ENCODE measurements around the gene OXA1L. TPM values are rescaled to one million over a fixed set of nuclear protein-coding genes. Genes with fewer than 3 reads are reported as not detected.
"Not testable (repeated sequence)": the region's sequence is repeated elsewhere in the genome, so short reads cannot be mapped to it uniquely, and the experiment has no call there.

Gene OXA1L
- total RNA-seq, 1 experiment from 2014 or later, result 132 TPM

- DNase-seq (ENCODE audit: low spot score), result no peak
These were observed 2.5 kb downstream of the OXA1L start for GRCh38 chr14:22768947-22769346.

GRCh38 chr14:22769369-22769768 lies 2.9 kb downstream of the OXA1L start:
- no peak for DNase-seq (ENCODE audit: low spot score)

- DNase-seq (ENCODE audit: low spot score), result no peak
These were observed 4.1 kb downstream of the OXA1L start for GRCh38 chr14:22770481-22771187.

GRCh38 chr14:22772725-22773124 lies 6.2 kb downstream of the OXA1L start:
- DNase-seq (ENCODE audit: low spot score), result no peak

- DNase-seq (ENCODE audit: low spot score), result no peak
These were observed 6.9 kb downstream of the OXA1L start for GRCh38 chr14:22773162-22774010.

GRCh38 chr14:22774011-22774706 lies 7.7 kb downstream of the OXA1L start:
- no peak for DNase-seq (ENCODE audit: low spot score)

GRCh38 chr14:22776215-22776614 lies 9.7 kb downstream of the OXA1L start:
- DNase-seq (ENCODE audit: low spot score), result no peak

- DNase-seq (ENCODE audit: low spot score), result not testable (repeated sequence)
These were observed 10.4 kb downstream of the OXA1L start for GRCh38 chr14:22776849-22777248.

- DNase-seq (ENCODE audit: low spot score), result no peak
These were observed 11.6 kb downstream of the OXA1L start for GRCh38 chr14:22778084-22778483.

- DNase-seq (ENCODE audit: low spot score), result no peak
These were observed 13.7 kb downstream of the OXA1L start for GRCh38 chr14:22780105-22780679.

- DNase-seq (ENCODE audit: low spot score), result no peak
These were observed 14.4 kb downstream of the OXA1L start for GRCh38 chr14:22780941-22781300.

- peak; percentile 32 for DNase-seq (ENCODE audit: low spot score)
These were observed 15.0 kb downstream of the OXA1L start for GRCh38 chr14:22781301-22781991.

- DNase-seq (ENCODE audit: low spot score), result no peak
These were observed 20.2 kb downstream of the OXA1L start for GRCh38 chr14:22786685-22787084.

GRCh38 chr14:22791301-22791700 lies 24.8 kb downstream of the OXA1L start:
- DNase-seq (ENCODE audit: low spot score), result peak; percentile 69

- DNase-seq (ENCODE audit: low spot score), result no peak
These were observed 25.7 kb downstream of the OXA1L start for GRCh38 chr14:22792158-22792557.

- not testable (repeated sequence) for DNase-seq (ENCODE audit: low spot score)
These were observed 27.1 kb downstream of the OXA1L start for GRCh38 chr14:22793550-22793949.

GRCh38 chr14:22793976-22794375 lies 27.5 kb downstream of the OXA1L start:
- DNase-seq (ENCODE audit: low spot score), result no peak

GRCh38 chr14:22794551-22794951 lies 28.1 kb downstream of the OXA1L start:
- no peak for DNase-seq (ENCODE audit: low spot score)

- DNase-seq (ENCODE audit: low spot score), result no peak
These were observed 29.7 kb downstream of the OXA1L start for GRCh38 chr14:22796087-22796707.

GRCh38 chr14:22797017-22797917 lies 30.8 kb downstream of the OXA1L start:
- no peak for DNase-seq (ENCODE audit: low spot score)

Measured in H4 (cell line).